GM21447 (cell line): ENCODE data around the gene TFPI.

Experiments
- ATAC-seq: cut with Tn5 transposase; IDR thresholded peaks from one replicate; pipeline ENCODE4 v1.9.1; 2021; ENCODE audit not compliant: unreplicated experiment

The TFPI gene

GRCh38 chr2:187470698-187471097 lies 83.5 kb downstream of the TFPI start:
- ATAC-seq = no peak

GRCh38 chr2:187469538-187469937 lies 84.7 kb downstream of the TFPI start:
- no peak for ATAC-seq

- no peak for ATAC-seq
Observed at GRCh38 chr2:187468262-187468661, 86.0 kb downstream of the TFPI start.

- ATAC-seq = no peak
Observed at GRCh38 chr2:187466129-187466792, 88.0 kb downstream of the TFPI start.

- no peak for ATAC-seq
Observed at GRCh38 chr2:187462839-187463238, 91.4 kb downstream of the TFPI start.

GRCh38 chr2:187461294-187462261 lies 92.7 kb downstream of the TFPI start:
- no peak for ATAC-seq

GRCh38 chr2:187459256-187459655 lies 95.0 kb downstream of the TFPI start:
- ATAC-seq = no peak

- ATAC-seq = no peak
Observed at GRCh38 chr2:187453078-187453641, 101.1 kb downstream of the TFPI start.

- no peak for ATAC-seq
Observed at GRCh38 chr2:187451510-187451909, 102.7 kb downstream of the TFPI start.

GRCh38 chr2:187447336-187447735 lies 106.9 kb downstream of the TFPI start:
- ATAC-seq = no peak

GRCh38 chr2:187446711-187447110 lies 107.5 kb downstream of the TFPI start:
- ATAC-seq = no peak

- no peak for ATAC-seq
Observed at GRCh38 chr2:187445051-187445450, 109.2 kb downstream of the TFPI start.

GRCh38 chr2:187442778-187443177 lies 111.5 kb downstream of the TFPI start:
- no peak for ATAC-seq

- ATAC-seq = no peak
Observed at GRCh38 chr2:187442378-187442777, 111.9 kb downstream of the TFPI start.

- ATAC-seq = no peak
Observed at GRCh38 chr2:187440101-187440675, 114.0 kb downstream of the TFPI start.

GRCh38 chr2:187438455-187438854 lies 115.8 kb downstream of the TFPI start:
- ATAC-seq = no peak

GRCh38 chr2:187435756-187436155 lies 118.5 kb downstream of the TFPI start:
- ATAC-seq = no peak

- ATAC-seq = no peak
Observed at GRCh38 chr2:187435078-187435477, 119.2 kb downstream of the TFPI start.

GRCh38 chr2:187434342-187434785 lies 119.9 kb downstream of the TFPI start:
- ATAC-seq = no peak

- no peak for ATAC-seq
Observed at GRCh38 chr2:187431911-187432310, 122.3 kb downstream of the TFPI start.

GRCh38 chr2:187429989-187430388 lies 124.2 kb downstream of the TFPI start:
- ATAC-seq = no peak
